Measurements from ENCODE around the gene KCNK5.

The KCNK5 gene

DNA sequence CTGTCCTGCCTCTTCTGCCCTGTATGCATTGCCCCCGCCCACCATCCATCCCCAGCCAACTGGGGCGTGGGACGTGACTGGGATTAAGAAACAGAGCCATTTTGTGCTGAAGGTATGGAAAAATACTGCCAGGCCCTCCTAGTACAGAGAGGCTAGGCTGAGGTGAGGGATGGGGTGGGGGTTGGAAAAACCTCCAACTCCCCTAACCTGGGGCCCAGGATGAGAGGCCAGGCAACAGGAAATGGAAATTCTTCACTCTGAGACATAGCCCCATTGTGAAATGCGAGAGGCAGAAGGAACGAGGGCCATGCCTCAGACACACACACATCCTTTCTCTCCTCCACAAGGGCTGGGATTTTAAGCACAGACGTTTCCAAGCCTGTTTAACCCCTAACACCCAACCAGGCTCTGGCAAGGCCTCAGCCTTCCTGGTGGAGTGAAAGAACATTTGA lies 19.9 kb downstream of the KCNK5 start:
- WGBS, 2 experiments: 58 to 65% methylated on average over 6 of the region's 6 CpGs
- no peaks in the 10 kb centered on the region for H3K9me3 ChIP-seq (ENCODE audit: control insufficient read depth, low read length)
- H3K27me3 ChIP-seq (ENCODE audit: control insufficient read depth, insufficient read depth, low read length, poor library complexity, severe bottlenecking): no peaks in the 10 kb centered on the region
- no peak overlapping the region for H3K27ac ChIP-seq (ENCODE audit: insufficient read depth, low read depth, low read length, poor library complexity, severe bottlenecking)
- H3K4me1 ChIP-seq (ENCODE audit: control insufficient read depth, insufficient read depth, low read length): peaks cover 28% of the 10 kb centered on the region
- no peaks in the 10 kb centered on the region for H3K36me3 ChIP-seq (ENCODE audit: control insufficient read depth, insufficient read depth, low read length)
- no peak overlapping the region for H3K4me3 ChIP-seq (ENCODE audit: insufficient read depth, low read depth, low read length)

DNA sequence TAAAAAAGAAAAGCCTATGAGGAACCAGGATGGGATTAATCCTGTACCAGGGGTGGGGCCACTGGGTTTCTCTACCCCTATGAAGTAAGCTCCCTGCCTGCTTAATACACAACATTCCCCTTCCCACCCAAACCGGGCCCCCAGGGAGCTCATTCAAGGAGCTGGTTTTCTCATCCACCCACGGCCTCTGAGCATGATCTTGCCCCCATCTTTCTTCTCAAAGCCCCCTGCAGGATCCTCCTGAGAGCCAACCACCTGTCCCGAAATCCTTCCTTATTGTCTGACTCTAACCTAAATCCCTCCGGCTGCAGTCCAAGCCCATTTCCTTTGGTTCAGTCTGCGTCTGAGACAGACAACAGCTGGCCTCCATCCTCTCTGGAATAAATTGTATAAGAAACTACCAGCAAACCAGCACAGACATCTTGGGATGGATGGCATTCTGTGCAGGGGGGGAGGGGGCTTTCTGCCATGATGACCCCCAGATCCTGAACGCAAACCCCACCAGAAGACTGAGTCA lies 21.0 kb downstream of the KCNK5 start:
- H3K4me1 ChIP-seq (ENCODE audit: control insufficient read depth, insufficient read depth, low read length): peaks cover 37% of the 10 kb centered on the region
- H3K27me3 ChIP-seq (ENCODE audit: control insufficient read depth, insufficient read depth, low read length, poor library complexity, severe bottlenecking): no peaks in the 10 kb centered on the region
- no peaks in the 10 kb centered on the region for H3K9me3 ChIP-seq (ENCODE audit: control insufficient read depth, low read length)
- H3K27ac ChIP-seq (ENCODE audit: insufficient read depth, low read depth, low read length, poor library complexity, severe bottlenecking): no peak overlapping the region
- no peak overlapping the region for H3K4me3 ChIP-seq (ENCODE audit: insufficient read depth, low read depth, low read length)
- 79 to 82% methylated on average over 6 of the region's 6 CpGs for WGBS, 2 experiments
- H3K36me3 ChIP-seq (ENCODE audit: control insufficient read depth, insufficient read depth, low read length): no peaks in the 10 kb centered on the region

GRCh38 chr6:39207416-39208222 lies 21.7 kb downstream of the KCNK5 start:
- H3K27me3 ChIP-seq (ENCODE audit: control insufficient read depth, insufficient read depth, low read length, poor library complexity, severe bottlenecking): no peaks in the 10 kb centered on the region
- H3K4me3 ChIP-seq (ENCODE audit: insufficient read depth, low read depth, low read length): no peak overlapping the region
- H3K36me3 ChIP-seq (ENCODE audit: control insufficient read depth, insufficient read depth, low read length): no peaks in the 10 kb centered on the region
- H3K4me1 ChIP-seq (ENCODE audit: control insufficient read depth, insufficient read depth, low read length): peaks cover 37% of the 10 kb centered on the region
- 90 to 93% methylated on average over 8 of the region's 8 CpGs for WGBS, 2 experiments
- no peaks in the 10 kb centered on the region for H3K9me3 ChIP-seq (ENCODE audit: control insufficient read depth, low read length)
- no peak overlapping the region for H3K27ac ChIP-seq (ENCODE audit: insufficient read depth, low read depth, low read length, poor library complexity, severe bottlenecking)

- Histone ChIP-seq H3K36me3 (ENCODE audit: control insufficient read depth, insufficient read depth, low read length) (no peaks in the 10 kb centered on the region), H3K27me3 (ENCODE audit: control insufficient read depth, insufficient read depth, low read length, poor library complexity, severe bottlenecking) (no peaks in the 10 kb centered on the region), H3K4me3 (ENCODE audit: insufficient read depth, low read depth, low read length) (no peak overlapping the region), H3K9me3 (ENCODE audit: control insufficient read depth, low read length) (no peaks in the 10 kb centered on the region), H3K4me1 (ENCODE audit: control insufficient read depth, insufficient read depth, low read length) (peaks cover 37% of the 10 kb centered on the region), H3K27ac (ENCODE audit: insufficient read depth, low read depth, low read length, poor library complexity, severe bottlenecking) (no peak overlapping the region)
- 89 to 94% methylated on average over 10 of the region's 10 CpGs for WGBS, 2 experiments
Measured at GRCh38 chr6:39206250-39206721, 23.0 kb downstream of the KCNK5 start.

DNA sequence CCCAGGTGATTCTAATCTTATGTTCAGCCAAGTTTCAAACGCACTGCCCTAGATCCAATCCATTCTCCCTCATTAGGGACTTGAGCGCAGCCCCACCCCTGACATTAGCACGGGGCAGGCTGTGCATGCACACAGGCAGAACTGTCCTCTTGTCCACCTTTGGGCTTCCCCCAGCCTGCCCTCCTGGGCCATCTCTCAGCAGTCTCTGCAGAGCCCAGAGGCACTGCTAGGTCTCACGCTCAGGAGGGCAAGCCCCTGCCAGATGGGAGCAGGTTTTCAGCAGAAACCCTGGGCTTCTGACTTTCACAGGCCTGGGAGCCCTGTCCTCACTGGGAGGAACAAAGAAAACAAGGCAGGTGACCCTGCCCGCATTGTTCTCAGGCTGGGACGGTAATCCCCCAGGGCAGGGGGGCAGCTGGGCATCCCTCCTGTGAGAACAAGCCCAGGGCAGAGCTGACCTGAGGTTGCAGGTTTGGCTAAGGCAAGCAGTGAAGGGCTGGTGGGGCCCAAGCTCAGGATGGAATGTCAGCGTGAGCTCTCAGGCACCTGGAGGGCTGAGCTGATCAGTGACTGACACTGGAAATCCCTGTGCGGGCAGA lies 24.5 kb downstream of the KCNK5 start:
- no peak overlapping the region for H3K4me3 ChIP-seq (ENCODE audit: insufficient read depth, low read depth, low read length)
- no peaks in the 10 kb centered on the region for H3K27me3 ChIP-seq (ENCODE audit: control insufficient read depth, insufficient read depth, low read length, poor library complexity, severe bottlenecking)
- H3K4me1 ChIP-seq (ENCODE audit: control insufficient read depth, insufficient read depth, low read length): peaks cover 32% of the 10 kb centered on the region
- WGBS, 2 experiments: 41 to 47% methylated on average over 8 of the region's 8 CpGs
- H3K36me3 ChIP-seq (ENCODE audit: control insufficient read depth, insufficient read depth, low read length): no peaks in the 10 kb centered on the region
- no peaks in the 10 kb centered on the region for H3K9me3 ChIP-seq (ENCODE audit: control insufficient read depth, low read length)
- H3K27ac ChIP-seq (ENCODE audit: insufficient read depth, low read depth, low read length, poor library complexity, severe bottlenecking): no peak overlapping the region

DNA sequence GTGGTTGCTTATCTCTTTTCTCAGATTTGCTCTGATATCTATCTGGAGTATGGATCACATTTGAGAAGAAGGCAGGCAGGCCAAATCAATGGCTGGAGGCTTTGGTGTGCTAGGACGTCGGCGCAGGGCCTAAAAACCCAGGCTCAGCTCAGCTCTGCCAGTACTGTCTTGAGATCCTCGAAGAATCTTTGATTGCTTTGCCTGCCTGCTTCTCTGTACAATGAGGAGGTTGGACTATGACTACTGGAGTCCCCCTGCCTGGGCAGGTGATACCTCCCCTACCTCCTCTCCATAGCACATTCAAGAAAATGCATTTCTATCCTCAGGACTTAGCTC lies 25.1 kb downstream of the KCNK5 start:
- H3K9me3 ChIP-seq (ENCODE audit: control insufficient read depth, low read length): no peaks in the 10 kb centered on the region
- no peak overlapping the region for H3K4me3 ChIP-seq (ENCODE audit: insufficient read depth, low read depth, low read length)
- no peaks in the 10 kb centered on the region for H3K36me3 ChIP-seq (ENCODE audit: control insufficient read depth, insufficient read depth, low read length)
- 91 to 94% methylated on average over 4 of the region's 4 CpGs for WGBS, 2 experiments
- no peaks in the 10 kb centered on the region for H3K27me3 ChIP-seq (ENCODE audit: control insufficient read depth, insufficient read depth, low read length, poor library complexity, severe bottlenecking)
- H3K27ac ChIP-seq (ENCODE audit: insufficient read depth, low read depth, low read length, poor library complexity, severe bottlenecking): no peak overlapping the region
- H3K4me1 ChIP-seq (ENCODE audit: control insufficient read depth, insufficient read depth, low read length): peaks cover 26% of the 10 kb centered on the region

DNA sequence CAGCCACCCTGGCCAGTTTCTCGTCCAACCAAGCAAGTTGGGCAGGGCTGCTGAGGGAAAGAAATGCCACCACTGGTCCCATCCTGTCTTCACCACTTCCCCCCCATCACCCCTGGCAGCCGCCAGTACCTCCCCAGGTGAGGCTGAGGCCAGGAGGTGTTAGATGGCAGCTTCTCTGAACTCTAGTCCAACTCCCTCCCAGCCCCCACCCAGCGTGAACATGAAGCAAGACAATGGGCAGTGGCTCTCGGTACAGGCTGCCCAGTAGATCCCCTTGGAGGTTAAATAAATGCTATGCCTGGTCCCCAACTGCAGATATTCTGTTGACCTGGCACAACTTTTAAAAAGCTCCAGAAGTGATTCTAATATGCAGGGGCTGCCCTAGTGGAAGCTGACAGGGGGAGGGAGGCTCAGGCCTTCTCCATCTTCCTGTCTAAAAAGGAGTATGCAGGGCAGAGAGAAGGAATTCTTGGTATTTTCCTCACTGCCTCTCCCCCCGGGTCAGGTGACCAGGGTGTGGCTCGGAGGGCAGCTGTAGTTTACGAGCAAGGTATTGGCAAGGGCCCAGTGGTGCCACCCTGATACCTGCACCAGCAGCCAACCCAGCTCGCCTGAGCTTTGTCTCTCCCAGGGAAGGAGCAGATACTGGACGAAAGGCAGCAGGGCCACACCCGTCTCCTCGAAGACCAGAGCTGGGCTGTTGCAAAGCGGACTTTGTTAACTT lies 25.7 kb downstream of the KCNK5 start:
- Histone ChIP-seq H3K4me1 (ENCODE audit: control insufficient read depth, insufficient read depth, low read length) (peaks cover 22% of the 10 kb centered on the region), H3K9me3 (ENCODE audit: control insufficient read depth, low read length) (no peaks in the 10 kb centered on the region), H3K27me3 (ENCODE audit: control insufficient read depth, insufficient read depth, low read length, poor library complexity, severe bottlenecking) (no peaks in the 10 kb centered on the region), H3K36me3 (ENCODE audit: control insufficient read depth, insufficient read depth, low read length) (no peaks in the 10 kb centered on the region), H3K4me3 (ENCODE audit: insufficient read depth, low read depth, low read length) (no peak overlapping the region), H3K27ac (ENCODE audit: insufficient read depth, low read depth, low read length, poor library complexity, severe bottlenecking) (no peak overlapping the region)
- WGBS, 2 experiments: 80 to 84% methylated on average over 12 of the region's 12 CpGs

DNA sequence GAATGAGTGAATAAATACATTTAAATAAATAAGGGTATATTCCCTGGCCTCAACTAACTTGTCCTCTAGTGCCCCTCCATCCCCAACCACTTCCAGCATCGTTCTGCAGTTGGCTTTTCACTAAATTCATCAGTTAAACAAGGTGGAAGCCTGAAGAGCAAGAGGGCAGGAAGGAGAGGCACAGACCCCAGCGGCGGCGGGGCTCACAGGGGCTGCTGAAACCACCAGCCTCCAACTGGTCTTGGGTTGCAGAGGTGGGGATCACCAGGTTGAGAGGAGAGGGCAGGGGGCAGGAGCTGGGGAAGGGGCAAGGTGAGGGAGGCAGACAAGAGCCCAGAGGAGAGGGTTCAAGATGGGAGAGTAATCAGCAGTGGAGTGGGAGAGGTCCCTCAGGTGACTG lies 27.1 kb downstream of the KCNK5 start:
- Histone ChIP-seq H3K9me3 (ENCODE audit: control insufficient read depth, low read length) (no peaks in the 10 kb centered on the region), H3K4me3 (ENCODE audit: insufficient read depth, low read depth, low read length) (no peak overlapping the region), H3K27me3 (ENCODE audit: control insufficient read depth, insufficient read depth, low read length, poor library complexity, severe bottlenecking) (no peaks in the 10 kb centered on the region), H3K36me3 (ENCODE audit: control insufficient read depth, insufficient read depth, low read length) (no peaks in the 10 kb centered on the region), H3K4me1 (ENCODE audit: control insufficient read depth, insufficient read depth, low read length) (peaks cover 22% of the 10 kb centered on the region), H3K27ac (ENCODE audit: insufficient read depth, low read depth, low read length, poor library complexity, severe bottlenecking) (no peak overlapping the region)
- WGBS, 2 experiments: 95 to 97% methylated on average over 4 of the region's 4 CpGs

DNA sequence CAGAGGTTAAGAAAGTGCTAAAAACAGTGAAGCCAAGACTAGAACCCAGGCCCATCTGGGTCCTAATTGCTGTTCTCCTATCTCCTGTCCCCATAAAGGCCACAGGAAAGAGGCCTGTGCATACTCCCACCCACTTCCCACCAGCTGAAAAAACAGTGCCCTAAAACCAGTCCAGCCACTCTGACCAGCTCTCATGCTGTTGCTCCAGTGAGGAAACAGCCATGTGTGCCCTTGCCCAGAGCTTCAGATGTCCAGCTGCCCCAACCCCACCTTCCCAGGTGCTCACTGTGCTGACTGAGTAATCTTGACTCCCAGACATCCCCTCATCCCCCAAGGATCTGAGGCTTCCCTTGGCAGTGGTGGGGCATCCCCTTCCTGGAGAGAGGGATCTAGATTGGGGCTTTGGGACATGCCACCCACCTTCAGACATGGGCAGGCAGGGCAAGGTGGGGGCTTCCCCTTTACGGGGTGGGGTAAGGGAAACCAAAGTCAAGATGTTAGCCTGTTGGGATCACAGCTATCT lies 28.7 kb downstream of the KCNK5 start:
- Histone ChIP-seq H3K9me3 (ENCODE audit: control insufficient read depth, low read length) (no peaks in the 10 kb centered on the region), H3K27me3 (ENCODE audit: control insufficient read depth, insufficient read depth, low read length, poor library complexity, severe bottlenecking) (no peaks in the 10 kb centered on the region), H3K4me3 (ENCODE audit: insufficient read depth, low read depth, low read length) (no peak overlapping the region), H3K27ac (ENCODE audit: insufficient read depth, low read depth, low read length, poor library complexity, severe bottlenecking) (no peak overlapping the region), H3K36me3 (ENCODE audit: control insufficient read depth, insufficient read depth, low read length) (peaks cover 3% of the 10 kb centered on the region), H3K4me1 (ENCODE audit: control insufficient read depth, insufficient read depth, low read length) (peaks cover 20% of the 10 kb centered on the region)
- 88 to 95% methylated on average over 1 of the region's 1 CpG for WGBS, 2 experiments

GRCh38 chr6:39199976-39200375 lies 29.3 kb downstream of the KCNK5 start:
- 93 to 95% methylated on average over 10 of the region's 10 CpGs for WGBS, 2 experiments
- Histone ChIP-seq H3K4me3 (ENCODE audit: insufficient read depth, low read depth, low read length) (no peak overlapping the region), H3K4me1 (ENCODE audit: control insufficient read depth, insufficient read depth, low read length) (peaks cover 15% of the 10 kb centered on the region), H3K27ac (ENCODE audit: insufficient read depth, low read depth, low read length, poor library complexity, severe bottlenecking) (no peak overlapping the region), H3K27me3 (ENCODE audit: control insufficient read depth, insufficient read depth, low read length, poor library complexity, severe bottlenecking) (no peaks in the 10 kb centered on the region), H3K9me3 (ENCODE audit: control insufficient read depth, low read length) (no peaks in the 10 kb centered on the region), H3K36me3 (ENCODE audit: control insufficient read depth, insufficient read depth, low read length) (peaks cover 9% of the 10 kb centered on the region)

Measured in ectodermal cell (in vitro differentiated cells).